B cell (primary cell): ENCODE measurements around the gene ZNF655.

ENCODE experiments used
- EZH2 ChIP-seq: IDR thresholded peaks from 2 replicates; pipeline ENCODE4 v1.6.1; 2012; ENCODE audit warnings: borderline replicate concordance, low read depth, mild to moderate bottlenecking, moderate library complexity, low read length; ENCODE audit not compliant: insufficient read depth, poor library complexity, severe bottlenecking
- TF ChIP-seq, protein P1 (sequence below): fragments of 200-600 bp; IDR thresholded peaks from one replicate; pipeline ENCODE4 v1.8.0; 2022; ENCODE audit warnings: antibody characterized with exemption, mild to moderate bottlenecking

DNA sequence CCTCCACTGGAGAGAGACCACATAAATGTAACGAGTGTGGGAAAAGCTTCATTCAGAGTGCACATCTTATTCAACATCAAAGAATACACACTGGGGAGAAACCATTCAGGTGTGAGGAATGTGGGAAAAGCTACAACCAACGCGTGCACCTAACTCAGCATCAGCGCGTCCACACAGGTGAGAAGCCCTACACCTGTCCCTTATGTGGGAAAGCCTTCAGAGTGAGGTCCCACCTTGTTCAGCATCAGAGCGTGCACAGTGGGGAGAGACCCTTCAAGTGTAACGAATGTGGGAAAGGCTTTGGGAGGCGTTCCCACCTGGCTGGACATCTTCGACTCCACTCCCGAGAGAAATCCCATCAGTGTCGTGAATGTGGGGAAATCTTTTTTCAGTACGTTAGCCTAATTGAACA lies 27.1 kb upstream of the ZNF655 start:
- TF ChIP-seq, protein P1, sequence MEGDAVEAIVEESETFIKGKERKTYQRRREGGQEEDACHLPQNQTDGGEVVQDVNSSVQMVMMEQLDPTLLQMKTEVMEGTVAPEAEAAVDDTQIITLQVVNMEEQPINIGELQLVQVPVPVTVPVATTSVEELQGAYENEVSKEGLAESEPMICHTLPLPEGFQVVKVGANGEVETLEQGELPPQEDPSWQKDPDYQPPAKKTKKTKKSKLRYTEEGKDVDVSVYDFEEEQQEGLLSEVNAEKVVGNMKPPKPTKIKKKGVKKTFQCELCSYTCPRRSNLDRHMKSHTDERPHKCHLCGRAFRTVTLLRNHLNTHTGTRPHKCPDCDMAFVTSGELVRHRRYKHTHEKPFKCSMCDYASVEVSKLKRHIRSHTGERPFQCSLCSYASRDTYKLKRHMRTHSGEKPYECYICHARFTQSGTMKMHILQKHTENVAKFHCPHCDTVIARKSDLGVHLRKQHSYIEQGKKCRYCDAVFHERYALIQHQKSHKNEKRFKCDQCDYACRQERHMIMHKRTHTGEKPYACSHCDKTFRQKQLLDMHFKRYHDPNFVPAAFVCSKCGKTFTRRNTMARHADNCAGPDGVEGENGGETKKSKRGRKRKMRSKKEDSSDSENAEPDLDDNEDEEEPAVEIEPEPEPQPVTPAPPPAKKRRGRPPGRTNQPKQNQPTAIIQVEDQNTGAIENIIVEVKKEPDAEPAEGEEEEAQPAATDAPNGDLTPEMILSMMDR: no peak
- no peak for TF ChIP-seq EZH2
